Lung microvascular endothelial cell (primary cell): ENCODE data around the gene MGAM2. TPM values are rescaled to one million over a fixed set of nuclear protein-coding genes. Genes with fewer than 3 reads are reported as not detected.
A peak's percentile ranks its signal among the peaks of the same experiment; 100 is the strongest.

Experiments
- DNase-seq, 2 donors: peaks; one replicate each; pipeline versions ENCODE4 v3.0.0 to v3.0.0-alpha.2; 2010; ENCODE audit warnings: low read depth in 2 of 2
- total RNA-seq: library from RNA; depleted of rRNA; stranded (reverse); fragments of >200 nt; gene quantifications from 2 replicates; pipeline ENCODE4 v1.2.1, GENCODE V29; 2014

MGAM2 gene
- total RNA-seq, 1 donor from 2014 or later: not detected

GRCh38 chr7:142176901-142177300 is 65.4 kb downstream of the MGAM2 start:
- DNase-seq: no peak

DNA sequence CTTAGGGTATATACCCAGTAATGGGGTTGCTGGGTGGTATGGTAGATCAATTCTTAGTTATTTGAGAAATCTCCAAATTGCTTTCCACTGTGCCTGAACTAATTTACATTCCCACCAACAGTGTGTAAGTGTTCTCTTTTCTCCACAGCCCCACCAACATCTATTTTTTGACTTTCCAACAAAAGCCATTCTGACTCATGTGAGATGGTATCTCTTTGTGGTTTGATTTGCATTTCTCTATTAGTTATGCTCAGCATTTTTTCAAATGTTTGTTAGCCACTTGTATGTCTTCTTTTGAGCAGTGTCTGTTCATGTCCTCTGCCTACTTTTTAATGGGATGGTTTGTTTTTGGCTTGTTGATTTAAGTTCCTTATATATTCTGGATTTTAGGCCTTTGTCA is 66.4 kb downstream of the MGAM2 start:
- no peak for DNase-seq

DNA sequence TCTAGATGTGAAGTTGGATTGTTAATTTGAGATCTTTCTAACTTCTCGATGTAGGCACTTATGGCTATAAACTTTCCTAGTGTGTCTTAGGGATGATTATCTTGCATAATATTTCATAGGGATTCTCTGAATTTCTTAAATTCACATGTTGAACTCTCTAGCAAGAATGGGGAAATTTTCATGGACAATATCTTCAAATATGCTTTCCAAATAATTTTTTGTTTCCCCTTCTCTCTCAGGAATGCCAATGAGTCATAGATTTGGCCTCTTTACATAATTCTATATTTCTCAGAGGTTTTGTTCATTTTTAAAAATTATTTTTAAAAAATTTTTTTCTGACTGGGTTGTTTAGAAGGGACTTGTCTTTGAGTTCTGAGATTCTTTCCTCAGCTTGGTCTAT is 68.9 kb downstream of the MGAM2 start:
- DNase-seq: no peak

DNA sequence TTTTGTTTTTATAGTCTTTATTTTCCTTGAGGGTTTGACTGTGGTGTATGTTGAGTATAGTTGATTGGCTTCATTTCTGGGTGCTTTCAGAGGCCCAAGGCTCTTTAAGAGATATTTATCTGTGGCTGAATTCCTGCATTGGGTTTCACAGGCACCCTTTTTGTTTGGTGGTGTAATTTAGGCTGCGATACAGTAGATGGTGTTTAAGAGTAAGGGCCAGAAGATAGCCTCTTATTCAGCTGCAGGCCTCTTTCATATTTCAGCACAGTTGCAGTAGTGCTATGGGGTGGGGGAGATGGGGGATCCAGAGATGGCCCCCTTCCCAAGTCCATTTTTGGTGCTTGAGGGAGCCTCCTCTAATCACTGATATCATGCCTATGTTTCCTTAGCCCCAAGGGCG is 69.7 kb downstream of the MGAM2 start:
- DNase-seq: no peak

GRCh38 chr7:142181966-142182365 is 70.4 kb downstream of the MGAM2 start:
- DNase-seq: no peak

GRCh38 chr7:142185069-142185468 is 73.6 kb downstream of the MGAM2 start:
- no peak for DNase-seq

DNA sequence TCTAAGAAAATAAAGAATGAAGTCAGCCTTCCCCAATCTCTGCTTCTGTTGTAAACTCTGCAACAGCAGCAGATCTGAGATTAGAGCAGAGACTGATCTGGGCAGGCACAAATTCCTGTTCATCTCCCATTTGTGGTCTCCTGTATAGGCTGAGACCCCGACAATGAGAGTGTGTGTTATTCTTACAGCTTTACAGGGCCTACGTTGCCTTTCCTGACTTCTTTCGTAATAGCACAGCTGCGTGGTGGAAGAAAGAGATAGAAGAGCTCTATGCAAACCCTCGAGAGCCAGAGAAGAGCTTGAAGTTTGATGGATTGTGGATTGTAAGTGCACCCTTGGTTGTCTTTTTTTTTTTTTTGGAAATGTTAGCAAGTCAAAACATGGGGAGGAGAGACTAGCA is 74.3 kb downstream of the MGAM2 start:
- no peak for DNase-seq

GRCh38 chr7:142188154-142188553 is 76.6 kb downstream of the MGAM2 start:
- peak in 1 of 2 donors; percentile 1 for DNase-seq

DNA sequence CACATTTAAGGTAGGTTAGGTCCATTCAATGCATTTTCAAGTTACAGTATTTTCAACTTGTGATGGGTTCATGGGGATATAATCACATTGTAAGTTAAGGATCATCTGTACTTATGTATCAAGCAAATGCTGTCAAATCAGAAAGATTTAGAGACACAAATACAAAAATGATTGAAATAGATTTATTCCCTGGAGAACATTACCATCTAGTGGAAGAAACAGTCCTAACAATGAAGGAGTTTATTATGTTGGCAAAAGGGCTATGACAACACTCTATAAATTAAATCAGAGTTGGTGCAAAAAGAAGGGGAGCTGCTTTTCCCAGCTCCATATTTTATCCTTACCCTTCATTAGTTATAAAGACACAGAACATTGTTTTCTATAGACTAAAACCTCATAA is 77.3 kb downstream of the MGAM2 start:
- no peak for DNase-seq

- no peak for DNase-seq
These were observed 82.7 kb downstream of the MGAM2 start for GRCh38 chr7:142194201-142194600.

GRCh38 chr7:142196066-142196840 is 84.7 kb downstream of the MGAM2 start:
- no peak for DNase-seq

- no peak for DNase-seq
These were observed 88.7 kb downstream of the MGAM2 start for GRCh38 chr7:142200206-142200605.

- no peak for DNase-seq
These were observed 117.1 kb downstream of the MGAM2 start for GRCh38 chr7:142228537-142229104.

DNA sequence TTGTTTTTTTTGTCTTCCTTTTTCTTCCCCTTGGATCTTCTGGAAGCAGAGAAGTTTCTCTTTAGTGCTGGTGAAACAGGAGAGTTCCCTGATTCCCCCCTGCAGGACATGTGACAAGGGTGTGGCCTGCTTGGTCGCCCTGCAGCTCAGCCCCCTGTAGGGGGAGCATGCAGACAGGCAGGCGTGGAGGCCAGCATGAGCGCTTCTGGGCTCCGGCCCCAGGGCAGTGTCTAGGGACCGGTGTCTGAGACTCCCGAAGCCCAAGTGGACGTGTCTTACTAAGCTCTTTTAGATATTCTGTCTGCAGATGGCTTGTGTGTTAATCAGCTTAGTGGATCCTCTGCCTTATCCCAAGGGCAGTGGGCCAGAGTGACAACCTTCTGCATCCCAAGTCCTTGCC is 120.2 kb downstream of the MGAM2 start:
- DNase-seq: no peak

DNA sequence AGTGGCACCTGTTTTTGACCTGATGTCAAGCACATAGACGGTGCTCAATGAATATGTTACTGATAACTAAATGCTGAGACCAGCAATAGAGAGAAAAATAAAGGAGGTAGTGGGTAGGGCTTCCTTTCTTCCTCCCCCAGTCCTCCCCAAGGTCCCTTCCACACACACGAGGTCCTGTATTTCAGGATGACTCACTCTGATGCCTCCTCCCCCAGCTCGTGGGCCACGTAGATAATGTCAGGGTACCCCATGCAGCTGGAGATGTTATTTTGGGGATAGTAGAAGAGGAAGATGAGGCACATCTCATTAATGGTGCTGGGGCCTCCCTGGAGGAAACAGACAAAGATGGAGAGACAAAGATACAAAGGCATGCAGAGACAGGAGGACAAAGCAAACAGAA is 129.0 kb downstream of the MGAM2 start:
- DNase-seq: no peak

DNA sequence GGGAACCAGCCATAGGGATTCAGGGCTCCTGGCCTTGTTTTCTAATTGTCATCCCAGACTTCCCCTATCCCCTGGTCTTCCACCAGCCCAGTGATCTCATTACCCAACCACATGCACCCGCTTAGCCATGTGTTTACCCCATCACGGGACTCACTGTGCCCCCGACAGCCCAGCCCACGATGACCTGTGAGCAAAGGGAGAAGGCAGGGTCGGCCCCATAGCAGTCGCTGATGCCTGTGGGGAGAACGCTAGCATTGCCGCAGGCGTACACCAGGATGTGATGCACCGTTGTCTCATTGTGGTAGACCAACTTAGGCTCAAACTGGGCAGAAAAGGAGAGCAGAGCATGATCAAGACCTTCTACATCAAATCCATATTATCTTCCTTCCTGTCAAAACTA is 132.3 kb downstream of the MGAM2 start:
- no peak for DNase-seq

DNA sequence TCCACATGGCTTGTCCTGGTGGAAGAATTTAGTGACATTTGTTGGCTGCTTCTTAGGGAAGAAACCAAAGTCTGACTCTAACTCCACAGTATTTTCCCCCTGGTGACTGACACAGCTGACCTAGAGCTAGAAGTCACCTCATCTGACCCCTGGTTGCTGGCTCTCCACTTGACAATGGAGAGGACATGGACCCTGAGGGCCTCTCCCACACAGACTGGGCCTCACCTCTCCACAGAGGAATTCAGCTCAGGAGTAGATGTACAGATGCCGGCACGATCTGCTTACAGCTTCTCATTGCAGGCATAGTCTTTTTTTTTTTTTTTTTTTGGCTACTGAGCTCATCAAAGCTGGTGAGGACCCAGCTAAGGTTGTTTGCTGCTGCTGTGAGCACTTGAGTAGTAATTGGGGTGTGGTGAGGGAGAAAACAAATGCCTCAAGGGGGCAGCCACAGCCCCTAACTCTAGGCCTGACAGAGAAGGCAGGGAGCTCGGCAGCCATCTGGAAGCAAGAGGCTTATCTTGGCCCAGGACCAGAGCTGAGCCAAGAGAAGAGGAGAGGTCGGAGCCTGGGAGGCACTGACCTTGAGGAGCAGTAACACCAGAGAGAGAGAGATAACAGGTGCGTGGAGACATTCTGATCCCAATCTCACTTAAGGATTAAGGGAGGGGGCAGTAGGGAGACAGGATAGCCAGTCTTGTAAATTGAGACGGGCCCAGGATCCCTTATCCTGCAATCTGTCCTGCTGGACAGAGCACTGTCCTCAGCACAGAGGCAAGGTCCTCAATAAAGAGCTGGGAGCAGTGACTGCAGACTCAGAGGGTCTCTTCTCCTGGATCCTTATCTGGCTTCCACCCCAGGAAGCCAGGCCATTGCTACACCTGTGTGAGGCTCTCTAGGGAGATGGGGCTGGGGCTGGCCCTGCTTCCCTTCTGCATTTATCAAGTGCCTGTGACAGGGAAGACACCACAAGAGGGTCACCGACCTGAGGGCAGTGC is 136.9 kb downstream of the MGAM2 start:
- no peak for DNase-seq

DNA sequence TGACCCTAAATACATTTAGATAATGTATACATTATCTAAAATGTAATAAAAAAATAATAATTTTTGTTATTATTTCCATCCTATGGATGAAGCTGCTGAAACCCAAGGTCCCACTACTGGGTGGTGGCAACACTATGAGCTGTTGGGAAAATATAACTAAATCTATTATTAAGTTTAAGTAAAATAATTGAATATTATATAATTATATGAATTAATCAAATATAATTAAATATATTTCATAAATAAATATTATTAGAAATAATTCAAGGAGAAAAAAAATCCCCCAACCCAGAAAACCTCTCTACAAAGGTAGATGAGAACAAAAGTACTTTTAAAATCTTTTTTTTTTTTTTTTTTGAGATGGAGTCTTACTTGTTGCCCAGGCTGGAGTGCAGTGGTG is 138.4 kb downstream of the MGAM2 start:
- no peak for DNase-seq

DNA sequence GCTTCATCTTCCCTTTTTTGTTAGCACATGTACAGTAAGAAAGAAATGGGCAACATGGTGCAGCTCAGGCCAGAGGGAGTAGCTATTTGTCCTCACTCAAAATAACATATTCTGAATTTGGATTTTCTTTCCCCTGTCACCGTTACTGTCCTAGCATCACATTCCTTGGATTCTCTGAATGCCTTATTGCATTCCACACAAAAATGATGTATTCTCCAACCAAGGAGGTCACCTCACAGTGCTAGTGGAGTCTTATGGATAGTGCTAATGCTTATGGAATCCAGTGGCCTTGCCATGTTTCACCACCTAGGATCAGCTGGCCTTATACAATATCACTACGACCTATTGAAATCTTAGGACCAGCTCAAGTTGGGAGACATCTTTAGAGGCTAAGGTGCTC is 139.2 kb downstream of the MGAM2 start:
- DNase-seq: no peak

- DNase-seq: no peak
These were observed 146.4 kb downstream of the MGAM2 start, which contains the start of gene PRSS58 for GRCh38 chr7:142257958-142258357. TSS of gene PRSS58 (minus strand) at chr7:142258058. CDS start at chr7:142257707, 351 bp downstream.

- no peak for DNase-seq
These were observed 152.3 kb downstream of the MGAM2 start for GRCh38 chr7:142263598-142264380.
